ENCODE data around the gene A1CF. TPM values are rescaled to one million over a fixed set of nuclear protein-coding genes. Genes with fewer than 3 reads are reported as not detected.
A peak's percentile ranks its signal among the peaks of the same experiment; 100 is the strongest.

The A1CF gene
- total RNA-seq, 1 donor = not detected

DNA sequence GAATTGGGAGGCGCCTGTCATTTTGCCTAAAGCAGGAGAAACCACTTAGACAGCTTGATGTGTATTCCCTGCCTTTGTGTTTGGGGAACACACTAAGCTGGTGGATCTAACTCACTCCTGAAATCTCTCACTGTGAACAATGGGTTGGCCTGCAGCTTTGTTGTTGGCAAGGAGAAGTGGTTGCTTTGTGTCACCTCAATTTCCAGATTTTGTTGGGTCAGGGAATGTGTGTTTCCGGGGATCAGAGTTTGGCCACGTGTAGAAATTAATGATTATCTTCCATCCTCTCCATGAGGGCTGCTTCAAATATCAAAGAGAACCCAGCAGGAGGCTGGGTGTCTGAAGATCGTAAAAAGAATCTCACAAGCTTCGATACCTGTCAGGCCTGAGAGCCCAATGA lies 27.8 kb downstream of the A1CF start:
- peaks cover 1% of the 10 kb centered on the region for H3K27me3 ChIP-seq (ENCODE audit: insufficient read depth, low read length)
- H3K4me1 ChIP-seq (ENCODE audit: insufficient read depth, low read length) = no peaks in the 10 kb centered on the region
- no peak overlapping the region for H3K27ac ChIP-seq (ENCODE audit: low read depth, low read length)
- no peak overlapping the region for H3K4me2 ChIP-seq (ENCODE audit: insufficient read depth, low read length)
- TF ChIP-seq, protein P1, sequence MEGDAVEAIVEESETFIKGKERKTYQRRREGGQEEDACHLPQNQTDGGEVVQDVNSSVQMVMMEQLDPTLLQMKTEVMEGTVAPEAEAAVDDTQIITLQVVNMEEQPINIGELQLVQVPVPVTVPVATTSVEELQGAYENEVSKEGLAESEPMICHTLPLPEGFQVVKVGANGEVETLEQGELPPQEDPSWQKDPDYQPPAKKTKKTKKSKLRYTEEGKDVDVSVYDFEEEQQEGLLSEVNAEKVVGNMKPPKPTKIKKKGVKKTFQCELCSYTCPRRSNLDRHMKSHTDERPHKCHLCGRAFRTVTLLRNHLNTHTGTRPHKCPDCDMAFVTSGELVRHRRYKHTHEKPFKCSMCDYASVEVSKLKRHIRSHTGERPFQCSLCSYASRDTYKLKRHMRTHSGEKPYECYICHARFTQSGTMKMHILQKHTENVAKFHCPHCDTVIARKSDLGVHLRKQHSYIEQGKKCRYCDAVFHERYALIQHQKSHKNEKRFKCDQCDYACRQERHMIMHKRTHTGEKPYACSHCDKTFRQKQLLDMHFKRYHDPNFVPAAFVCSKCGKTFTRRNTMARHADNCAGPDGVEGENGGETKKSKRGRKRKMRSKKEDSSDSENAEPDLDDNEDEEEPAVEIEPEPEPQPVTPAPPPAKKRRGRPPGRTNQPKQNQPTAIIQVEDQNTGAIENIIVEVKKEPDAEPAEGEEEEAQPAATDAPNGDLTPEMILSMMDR (IDR thresholded peaks at IDR 0.05; ENCODE audit: extremely low read depth, low read depth, low read length) = no peak
- no peaks in the 10 kb centered on the region for H4K20me1 ChIP-seq (ENCODE audit: insufficient read depth, low read length)
- no peak for DNase-seq (ENCODE audit: insufficient read length, low spot score, missing footprints)
- H2AFZ ChIP-seq (ENCODE audit: low read length) = peak overlapping the region; percentile 54
- no peaks in the 10 kb centered on the region for H3K79me2 ChIP-seq (ENCODE audit: insufficient read depth, low read length)
- no peaks in the 10 kb centered on the region for H3K9me3 ChIP-seq (ENCODE audit: low read depth, low read length)
- no peak overlapping the region for H3K4me3 ChIP-seq (ENCODE audit: insufficient read depth, low read length)
- H3K36me3 ChIP-seq (ENCODE audit: insufficient read depth, low read length) = no peaks in the 10 kb centered on the region

DNA sequence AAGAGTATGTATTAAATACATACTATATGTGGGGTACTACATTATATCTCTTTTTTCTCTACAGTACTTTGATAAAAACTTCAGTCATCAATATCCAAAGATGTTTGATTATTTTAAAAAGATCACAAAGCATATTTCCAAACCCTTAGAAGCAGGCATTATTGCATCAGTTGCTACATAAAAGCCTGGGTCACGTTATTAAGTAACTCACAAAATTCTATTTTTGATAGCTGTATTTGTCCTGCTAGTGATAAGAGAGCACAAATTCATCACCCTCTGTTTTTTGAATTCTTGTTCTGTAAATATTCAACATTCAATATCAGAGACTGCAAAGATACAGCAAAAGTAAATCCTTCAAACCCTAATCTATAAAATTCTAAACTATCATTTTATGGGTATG lies 30.0 kb downstream of the A1CF start:
- H3K27ac ChIP-seq (ENCODE audit: low read depth, low read length) = no peak overlapping the region
- TF ChIP-seq, protein P1 (IDR thresholded peaks at IDR 0.05; ENCODE audit: extremely low read depth, low read depth, low read length) = no peak
- peaks cover 1% of the 10 kb centered on the region for H3K4me1 ChIP-seq (ENCODE audit: insufficient read depth, low read length)
- H3K4me3 ChIP-seq (ENCODE audit: insufficient read depth, low read length) = no peak overlapping the region
- no peak overlapping the region for H2AFZ ChIP-seq (ENCODE audit: low read length)
- no peaks in the 10 kb centered on the region for H3K79me2 ChIP-seq (ENCODE audit: insufficient read depth, low read length)
- no peak for DNase-seq (ENCODE audit: insufficient read length, low spot score, missing footprints)
- H4K20me1 ChIP-seq (ENCODE audit: insufficient read depth, low read length) = no peaks in the 10 kb centered on the region
- H3K9me3 ChIP-seq (ENCODE audit: low read depth, low read length) = no peaks in the 10 kb centered on the region
- H3K27me3 ChIP-seq (ENCODE audit: insufficient read depth, low read length) = no peaks in the 10 kb centered on the region
- H3K4me2 ChIP-seq (ENCODE audit: insufficient read depth, low read length) = no peak overlapping the region
- no peaks in the 10 kb centered on the region for H3K36me3 ChIP-seq (ENCODE audit: insufficient read depth, low read length)

DNA sequence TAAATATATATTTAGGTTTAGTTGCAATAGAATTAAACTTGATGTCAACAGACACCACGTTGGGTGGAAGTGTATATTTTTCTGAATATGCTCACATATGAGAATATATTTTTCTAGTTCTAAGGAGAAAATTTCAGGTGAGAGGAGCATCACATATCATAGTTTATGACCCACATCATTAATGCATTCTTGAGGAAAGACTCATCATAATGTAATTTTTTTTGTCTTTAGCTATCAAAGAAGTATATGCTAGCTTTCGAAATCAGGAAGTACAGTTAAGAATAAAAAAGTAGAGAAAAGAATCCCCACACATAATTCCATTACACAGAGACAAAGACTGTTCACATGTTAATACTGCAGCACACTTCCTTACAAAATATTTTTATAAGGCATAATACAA lies 30.4 kb downstream of the A1CF start:
- H3K27me3 ChIP-seq (ENCODE audit: insufficient read depth, low read length) = no peaks in the 10 kb centered on the region
- H3K79me2 ChIP-seq (ENCODE audit: insufficient read depth, low read length) = no peaks in the 10 kb centered on the region
- peaks cover 3% of the 10 kb centered on the region for H3K4me1 ChIP-seq (ENCODE audit: insufficient read depth, low read length)
- no peak overlapping the region for H3K4me2 ChIP-seq (ENCODE audit: insufficient read depth, low read length)
- no peaks in the 10 kb centered on the region for H3K9me3 ChIP-seq (ENCODE audit: low read depth, low read length)
- H4K20me1 ChIP-seq (ENCODE audit: insufficient read depth, low read length) = no peaks in the 10 kb centered on the region
- DNase-seq (ENCODE audit: insufficient read length, low spot score, missing footprints) = no peak
- H2AFZ ChIP-seq (ENCODE audit: low read length) = no peak overlapping the region
- no peaks in the 10 kb centered on the region for H3K36me3 ChIP-seq (ENCODE audit: insufficient read depth, low read length)
- H3K4me3 ChIP-seq (ENCODE audit: insufficient read depth, low read length) = no peak overlapping the region
- TF ChIP-seq, protein P1 (IDR thresholded peaks at IDR 0.05; ENCODE audit: extremely low read depth, low read depth, low read length) = no peak
- H3K27ac ChIP-seq (ENCODE audit: low read depth, low read length) = no peak overlapping the region

DNA sequence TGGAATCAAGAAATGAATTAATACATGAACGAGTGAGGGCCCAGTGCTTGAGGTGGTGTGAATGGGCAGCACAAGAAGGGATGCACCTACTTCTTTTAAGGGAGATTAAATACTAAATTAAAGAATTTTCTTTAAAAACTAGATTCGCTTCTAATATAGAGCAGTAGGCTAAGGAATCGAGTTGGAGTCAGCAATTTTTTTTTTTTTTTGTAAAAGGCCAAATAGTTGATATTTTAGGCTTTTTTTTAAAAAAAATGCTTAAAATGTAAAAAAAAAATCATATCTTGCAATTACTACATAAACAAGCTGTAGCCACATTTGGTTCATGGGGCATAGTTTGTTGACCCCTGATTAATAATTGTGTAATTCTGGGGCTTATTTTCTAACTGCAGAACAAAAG lies 31.9 kb downstream of the A1CF start:
- H2AFZ ChIP-seq (ENCODE audit: low read length) = no peak overlapping the region
- no peak overlapping the region for H3K4me3 ChIP-seq (ENCODE audit: insufficient read depth, low read length)
- H3K36me3 ChIP-seq (ENCODE audit: insufficient read depth, low read length) = no peaks in the 10 kb centered on the region
- TF ChIP-seq, protein P1 (IDR thresholded peaks at IDR 0.05; ENCODE audit: extremely low read depth, low read depth, low read length) = no peak
- H3K27me3 ChIP-seq (ENCODE audit: insufficient read depth, low read length) = no peaks in the 10 kb centered on the region
- DNase-seq (ENCODE audit: insufficient read length, low spot score, missing footprints) = no peak
- no peaks in the 10 kb centered on the region for H3K9me3 ChIP-seq (ENCODE audit: low read depth, low read length)
- H3K4me1 ChIP-seq (ENCODE audit: insufficient read depth, low read length) = peaks cover 3% of the 10 kb centered on the region
- H3K79me2 ChIP-seq (ENCODE audit: insufficient read depth, low read length) = no peaks in the 10 kb centered on the region
- no peak overlapping the region for H3K4me2 ChIP-seq (ENCODE audit: insufficient read depth, low read length)
- no peak overlapping the region for H3K27ac ChIP-seq (ENCODE audit: low read depth, low read length)
- no peaks in the 10 kb centered on the region for H4K20me1 ChIP-seq (ENCODE audit: insufficient read depth, low read length)

All from osteoblast (primary cell).